Ishikawa (cell line): ENCODE data around the gene LRRC17.

Experiments used
- CEBPB ChIP-seq: IDR thresholded peaks from 2 replicates; pipeline ENCODE4 v1.6.1; 2012
- CREB1 ChIP-seq: IDR thresholded peaks from 2 replicates; pipeline ENCODE4 v1.6.1; 2012; ENCODE audit warnings: low read depth
- EGR1 ChIP-seq: IDR thresholded peaks from 2 replicates; pipeline ENCODE4 v1.6.1; 2012
- EP300 ChIP-seq: IDR thresholded peaks from 2 replicates; pipeline ENCODE4 v1.6.1; 2012; ENCODE audit warnings: borderline replicate concordance
- FOXM1 ChIP-seq: IDR thresholded peaks from 2 replicates; pipeline ENCODE4 v1.6.1; 2012; ENCODE audit warnings: low read depth, borderline replicate concordance
- NFIC ChIP-seq: IDR thresholded peaks from 2 replicates; pipeline ENCODE4 v1.6.1; 2012
- RAD21 ChIP-seq: IDR thresholded peaks from 2 replicates; pipeline ENCODE4 v1.6.1; 2012; ENCODE audit warnings: low read depth
- REST ChIP-seq: IDR thresholded peaks from 2 replicates; pipeline ENCODE4 v1.6.1; 2012; ENCODE audit warnings: low read depth, mild to moderate bottlenecking
- TAF1 ChIP-seq: IDR thresholded peaks from 2 replicates; pipeline ENCODE4 v1.6.1; 2012; ENCODE audit warnings: low read depth, mild to moderate bottlenecking
- TCF12 ChIP-seq: IDR thresholded peaks from 2 replicates; pipeline ENCODE4 v1.6.1; 2012; ENCODE audit warnings: low read depth
- TEAD4 ChIP-seq: IDR thresholded peaks from 2 replicates; pipeline ENCODE4 v1.6.1; 2012
- USF1 ChIP-seq: IDR thresholded peaks from 2 replicates; pipeline ENCODE4 v1.6.1; 2012
- YY1 ChIP-seq: IDR thresholded peaks from 2 replicates; pipeline ENCODE4 v1.6.1; 2012; ENCODE audit warnings: low read depth
- ZBTB7A ChIP-seq: IDR thresholded peaks from 2 replicates; pipeline ENCODE4 v1.6.1; 2012; ENCODE audit warnings: low read depth
- TF ChIP-seq, protein P1 (sequence below): IDR thresholded peaks from 2 replicates; pipeline ENCODE4 v1.6.1; 2012

Gene LRRC17

DNA sequence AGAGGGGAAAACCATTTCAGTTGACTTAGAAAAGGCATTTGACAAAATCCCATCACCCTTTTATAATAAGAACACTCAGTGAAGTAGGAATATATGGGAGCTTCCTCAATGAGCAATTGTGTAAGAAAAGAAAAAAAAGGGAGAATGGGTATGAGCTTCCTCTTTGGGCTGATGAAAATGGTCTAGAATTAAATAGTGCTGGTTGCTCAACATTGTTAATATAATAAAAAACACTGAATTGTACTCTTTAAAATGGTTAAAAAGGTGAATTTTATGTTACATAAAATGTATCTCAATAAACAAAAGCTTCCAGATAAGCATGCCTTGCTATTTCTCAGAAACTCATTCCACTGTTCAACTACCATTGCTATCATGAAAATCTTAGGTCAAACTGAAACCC, 40.6 kb downstream of the LRRC17 start:
- TF ChIP-seq EP300 (no peak), ZBTB7A (no peak), YY1 (no peak), TAF1 (no peak), CREB1 (no peak), CEBPB (no peak)

GRCh38 chr7:102966465-102966864, 53.7 kb downstream of the LRRC17 start:
- TF ChIP-seq USF1 (no peak), YY1 (no peak), TEAD4 (no peak), EGR1 (no peak), CREB1 (no peak), NFIC (no peak), TCF12 (no peak), FOXM1 (no peak), TAF1 (no peak)

- TF ChIP-seq, protein P1, sequence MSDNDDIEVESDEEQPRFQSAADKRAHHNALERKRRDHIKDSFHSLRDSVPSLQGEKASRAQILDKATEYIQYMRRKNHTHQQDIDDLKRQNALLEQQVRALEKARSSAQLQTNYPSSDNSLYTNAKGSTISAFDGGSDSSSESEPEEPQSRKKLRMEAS = no peak
- TF ChIP-seq CREB1 = no peak
- TF ChIP-seq TCF12 = no peak
- TF ChIP-seq EP300 = no peak
Observed at GRCh38 chr7:102967798-102968197, 55.0 kb downstream of the LRRC17 start.

DNA sequence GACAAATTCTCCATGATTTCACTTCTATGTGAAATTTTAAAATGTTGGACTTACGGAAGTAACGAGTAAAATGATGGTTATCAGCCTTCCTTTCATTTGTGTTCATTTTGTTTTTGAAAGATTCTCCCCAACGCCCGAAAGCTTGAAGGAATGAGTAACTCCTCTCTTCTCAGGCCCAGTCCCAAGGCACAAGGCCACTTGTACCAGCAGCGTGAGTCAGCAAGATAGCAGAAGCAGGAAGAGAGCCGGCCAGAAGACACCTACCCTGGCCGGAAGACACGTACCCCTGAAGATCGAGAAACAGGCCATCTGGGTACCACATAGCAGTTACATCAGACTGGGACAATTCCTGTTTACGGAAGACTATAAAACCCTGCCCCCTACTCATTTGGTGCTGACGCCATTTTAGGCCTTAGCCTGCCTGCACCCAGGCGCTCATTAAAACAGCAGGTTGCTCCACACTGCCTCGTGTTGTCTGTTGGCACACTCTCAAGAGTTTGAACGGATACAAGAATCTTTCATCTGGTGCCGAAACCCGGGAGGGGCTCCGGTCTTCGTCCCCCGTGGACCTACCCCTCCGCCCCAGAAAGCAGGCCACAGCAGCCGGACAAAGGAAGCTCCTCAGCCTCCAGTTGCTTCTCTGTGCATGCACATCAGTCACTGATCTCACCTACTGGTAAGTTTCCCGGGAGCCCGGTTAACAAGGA, 60.4 kb downstream of the LRRC17 start:
- TF ChIP-seq CEBPB (no peak), TAF1 (no peak), EP300 (no peak)

GRCh38 chr7:102974366-102975236, 61.8 kb downstream of the LRRC17 start:
- no peak for TF ChIP-seq ZBTB7A
- peak; percentile 57 for TF ChIP-seq RAD21

- TF ChIP-seq EGR1 (no peak), NFIC (no peak), CREB1 (no peak), RAD21 (no peak), REST (no peak), USF1 (no peak), TCF12 (no peak), ZBTB7A (no peak), FOXM1 (no peak)
Observed at GRCh38 chr7:102975854-102976253, 63.1 kb downstream of the LRRC17 start.

DNA sequence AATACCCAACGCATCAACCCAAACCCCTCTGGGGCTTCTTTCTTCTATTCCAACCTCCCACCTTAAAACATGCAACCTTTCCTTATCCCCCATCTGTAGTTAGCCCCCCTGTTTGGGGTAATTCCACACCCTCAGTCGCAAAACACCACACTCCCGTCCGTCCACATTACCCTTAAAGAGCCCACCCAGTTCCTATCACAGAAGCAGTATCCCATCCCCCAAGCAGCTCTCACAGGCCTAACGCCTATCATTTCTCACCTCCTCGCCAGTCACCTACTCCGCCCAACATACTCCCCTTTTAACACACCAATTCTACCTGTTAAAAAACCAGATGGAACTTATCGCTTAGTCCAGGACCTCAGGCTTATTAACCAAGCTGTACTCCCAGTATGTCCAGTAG, 63.7 kb downstream of the LRRC17 start:
- TF ChIP-seq CEBPB (no peak), EGR1 (no peak), TCF12 (no peak), TAF1 (no peak), TEAD4 (no peak), YY1 (no peak), ZBTB7A (no peak), RAD21 (no peak), USF1 (no peak), FOXM1 (no peak)
- TF ChIP-seq, protein P1 = no peak

- no peak for TF ChIP-seq EP300
- no peak for TF ChIP-seq TEAD4
- no peak for TF ChIP-seq FOXM1
- no peak for TF ChIP-seq YY1
- TF ChIP-seq, protein P1 = no peak
- TF ChIP-seq USF1 = no peak
- TF ChIP-seq CEBPB = no peak
- no peak for TF ChIP-seq REST
- TF ChIP-seq ZBTB7A = no peak
- TF ChIP-seq NFIC = no peak
- no peak for TF ChIP-seq CREB1
Observed at GRCh38 chr7:102978284-102978683, 65.5 kb downstream of the LRRC17 start.
